Mucosa of descending colon (tissue), 3 donors: ENCODE measurements around the gene LTC4S. TPM values are rescaled to one million over a fixed set of nuclear protein-coding genes. Genes with fewer than 3 reads are reported as not detected.

Experiments used
- ATAC-seq: fragments of 200-7000 bp; cut with Tn5 transposase; one replicate; pipeline ENCODE4 v1.9.1; 2020; ENCODE audit warnings: mild to moderate bottlenecking, moderate library complexity
- DNase-seq, 3 donors: peaks; one replicate each; pipeline ENCODE4 v3.0.0-alpha.2; 2020
- H3K36me3 ChIP-seq: fragments of 200-600 bp; one replicate; pipeline ENCODE4 v1.8.0; 2021; ENCODE audit warnings: low read depth, mild to moderate bottlenecking
- H3K4me1 ChIP-seq: fragments of 200-600 bp; one replicate; pipeline ENCODE4 v1.8.0; 2021; ENCODE audit warnings: low read depth, mild to moderate bottlenecking
- H3K4me3 ChIP-seq: fragments of 200-600 bp; one replicate; pipeline ENCODE4 v1.8.0; 2021; ENCODE audit warnings: mild to moderate bottlenecking
- H3K9me3 ChIP-seq: fragments of 200-600 bp; one replicate; pipeline ENCODE4 v1.8.0; 2021; ENCODE audit warnings: mild to moderate bottlenecking
- CTCF ChIP-seq: fragments of 200-600 bp; IDR thresholded peaks from one replicate; pipeline ENCODE4 v1.8.0; 2022; ENCODE audit warnings: antibody characterized with exemption, mild to moderate bottlenecking
- intact Hi-C, 2 donors: fragments of 100-400 bp; cut with DNase I in 1 of 2; cut with micrococcal nuclease in 1 of 2; formaldehyde crosslinking; loops; one replicate each; pipeline versions ENCODE4 v1.11.0 to v1.11.1; 2022; cut with DNase I, micrococcal nuclease
- total RNA-seq, 3 donors: library from RNA; stranded (reverse); fragmentation: NEBNext Ultra II Directional in 2 of 3; extraction: Animal tissue kit (Norgen Biotek cat#: 25700) in 2 of 3; gene quantifications; one replicate each; pipeline versions ENCODE4 v1.2.1 to v1.2.4, GENCODE V29; 2021 to 2023
- donor health status: DM: no; HTN: no; CAD: no; lungs with moderate emphysema.
- donor health status: DM: no; HTN: no; CAD: no.
- donor health status: DM: no; HTN: yes; CAD: no.

LTC4S gene
- total RNA-seq, 3 donors from 2014 or later = 3.0 to 10.4 (median 7.0) TPM

- Histone ChIP-seq H3K36me3 (peaks cover 6% of the 10 kb centered on the region), H3K4me1 (peaks cover 26% of the 10 kb centered on the region), H3K9me3 (no peaks in the 10 kb centered on the region), H3K4me3 (no peak overlapping the region)
- peak; percentile 86 for ATAC-seq
- intact Hi-C loops = loop anchor here in 1 of 2 donors (5.0 kb wide), 1 partner anchor 144 kb away; the partner anchor contains the start of gene TBC1D9B
- TF ChIP-seq CTCF = peak; percentile 85
- peak in 2 of 3 donors; percentile 49 to 80 for DNase-seq
Measured at GRCh38 chr5:179763215-179763945, 30.4 kb upstream of the LTC4S start.

GRCh38 chr5:179764056-179764455 is 29.7 kb upstream of the LTC4S start:
- ATAC-seq = no peak
- no peak for TF ChIP-seq CTCF

GRCh38 chr5:179765400-179765799 is 28.4 kb upstream of the LTC4S start:
- intact Hi-C loops = no loop called here
- TF ChIP-seq CTCF = no peak
- ATAC-seq = no peak
- Histone ChIP-seq H3K4me1 (peaks cover 22% of the 10 kb centered on the region), H3K4me3 (no peak overlapping the region), H3K9me3 (no peaks in the 10 kb centered on the region), H3K36me3 (peaks cover 6% of the 10 kb centered on the region)
- DNase-seq = no peak

More at GRCh38 chr5:179764056-179764455, 29.7 kb upstream of the LTC4S start:
- no peak for DNase-seq
- intact Hi-C loops = loop anchor here in 1 of 2 donors (5.0 kb wide), 1 partner anchor 143 kb away; the partner anchor contains the start of gene TBC1D9B
- Histone ChIP-seq H3K4me1 (peaks cover 26% of the 10 kb centered on the region), H3K9me3 (no peaks in the 10 kb centered on the region), H3K36me3 (peaks cover 6% of the 10 kb centered on the region), H3K4me3 (no peak overlapping the region)

- H3K4me3 ChIP-seq = no peak overlapping the region
- ATAC-seq (no peak), DNase-seq (no peak)
- TF ChIP-seq CTCF = no peak
- intact Hi-C loops = no loop called here
- peaks cover 6% of the 10 kb centered on the region for H3K36me3 ChIP-seq
- H3K9me3 ChIP-seq = no peaks in the 10 kb centered on the region
- H3K4me1 ChIP-seq = peaks cover 22% of the 10 kb centered on the region
Measured at GRCh38 chr5:179766021-179766725, 27.6 kb upstream of the LTC4S start.

- H3K4me3 ChIP-seq = no peak overlapping the region
- ATAC-seq (no peak), DNase-seq (no peak)
- no peak for TF ChIP-seq CTCF
- H3K9me3 ChIP-seq = no peaks in the 10 kb centered on the region
- peaks cover 17% of the 10 kb centered on the region for H3K4me1 ChIP-seq
- intact Hi-C loops = no loop called here
- H3K36me3 ChIP-seq = peaks cover 6% of the 10 kb centered on the region
Measured at GRCh38 chr5:179766726-179767455, 26.9 kb upstream of the LTC4S start.
